WTC11 (cell line): ENCODE results near the gene SYT1. TPM values are rescaled to one million over a fixed set of nuclear protein-coding genes. Genes with fewer than 3 reads are reported as not detected.

Source experiments
- ATAC-seq: fragments of 200-7000 bp; cut with Tn5 transposase; 2 replicates; pipeline ENCODE4 v1.10.0; 2021; ENCODE audit warnings: mild to moderate bottlenecking, moderate library complexity
- CTCF ChIA-PET: fragments of 300-600 bp; sonication (Branson Sonifier 250); formaldehyde crosslinking; loops from one replicate; lab custom pipeline; 2021; ENCODE audit warnings: antibody characterized with exemption; lab: Charles Lee
- POLR2A ChIA-PET: fragments of 350-600 bp; sonication (Branson Sonifier 250); formaldehyde crosslinking; loops from one replicate; lab custom pipeline; 2021; ENCODE audit warnings: antibody characterized with exemption; lab: Charles Lee
- DNase-seq: peaks from one replicate; pipeline ENCODE4 v3.0.0; 2021; ENCODE audit warnings: low spot score
- H3K27ac Mint-ChIP-seq: 2 replicates; pipeline ENCODE4 v1.8.0; 2021; ENCODE audit warnings: mixed read lengths
- H3K27me3 Mint-ChIP-seq: 2 replicates; pipeline ENCODE4 v1.8.0; 2021; ENCODE audit warnings: low read depth, mild to moderate bottlenecking, moderate library complexity, mixed read lengths
- H3K36me3 Mint-ChIP-seq: 2 replicates; pipeline ENCODE4 v1.8.0; 2021; ENCODE audit warnings: mixed read lengths
- H3K4me1 Mint-ChIP-seq: 2 replicates; pipeline ENCODE4 v1.8.0; 2022; ENCODE audit warnings: mixed read lengths
- H3K4me3 Mint-ChIP-seq: 2 replicates; pipeline ENCODE4 v1.8.0; 2021; ENCODE audit warnings: mild to moderate bottlenecking, moderate library complexity, mixed read lengths
- H3K9me3 Mint-ChIP-seq: 2 replicates; pipeline ENCODE4 v1.8.0; 2021; ENCODE audit warnings: mixed read lengths
- FOXK1 ChIP-seq: sonication (generic); formaldehyde crosslinking; IDR thresholded peaks from 2 replicates; pipeline ENCODE4 v1.8.0; 2022; ENCODE audit warnings: mild to moderate bottlenecking, moderate library complexity, missing genetic modification reagents
- FOXP1 ChIP-seq: sonication (generic); formaldehyde crosslinking; IDR thresholded peaks from 2 replicates; pipeline ENCODE4 v1.8.0; 2022; ENCODE audit warnings: missing genetic modification reagents, mild to moderate bottlenecking, moderate library complexity, borderline replicate concordance
- NFE2L1 ChIP-seq: sonication (generic); formaldehyde crosslinking; IDR thresholded peaks from 2 replicates; pipeline ENCODE4 v1.8.1; 2023; ENCODE audit warnings: missing genetic modification reagents
- ZBTB21 ChIP-seq: sonication (generic); formaldehyde crosslinking; IDR thresholded peaks from 2 replicates; pipeline ENCODE4 v1.8.1; 2023; ENCODE audit warnings: mild to moderate bottlenecking, missing genetic modification reagents, borderline replicate concordance
- ZNF138 ChIP-seq: sonication (generic); formaldehyde crosslinking; conservative IDR thresholded peaks from 2 replicates; pipeline ENCODE4 v1.8.1; 2022; ENCODE audit warnings: mild to moderate bottlenecking, moderate library complexity, missing genetic modification reagents
- total RNA-seq: library from RNA; stranded (reverse); gene quantifications from 3 replicates; pipeline ENCODE4 v1.2.3, GENCODE V29; 2021
- TF ChIP-seq, protein P1 (sequence below): sonication (generic); formaldehyde crosslinking; IDR thresholded peaks from 2 replicates; pipeline ENCODE4 v1.8.0; 2023; ENCODE audit warnings: mild to moderate bottlenecking, missing genetic modification reagents
- TF ChIP-seq, protein P2 (sequence below): sonication (generic); formaldehyde crosslinking; IDR thresholded peaks from 2 replicates; pipeline ENCODE4 v1.8.1; 2023; ENCODE audit warnings: mild to moderate bottlenecking, missing genetic modification reagents, borderline replicate concordance
- TF ChIP-seq, protein P3 (sequence below): sonication (generic); formaldehyde crosslinking; IDR thresholded peaks from 2 replicates; pipeline ENCODE4 v1.8.1; 2022; ENCODE audit warnings: low read depth, missing genetic modification reagents, borderline replicate concordance
- TF ChIP-seq, protein P4 (sequence below): sonication (generic); formaldehyde crosslinking; conservative IDR thresholded peaks from 2 replicates; pipeline ENCODE4 v1.8.1; 2023; ENCODE audit warnings: mild to moderate bottlenecking, low read depth, missing genetic modification reagents, moderate library complexity
- TF ChIP-seq, protein P5 (sequence below): fragments of 250-450 bp; sonication (Bioruptor Pico); conservative IDR thresholded peaks from 2 replicates; pipeline ENCODE4 v1.9.0; 2021; ENCODE audit warnings: mild to moderate bottlenecking
- TF ChIP-seq, protein P6 (sequence below): sonication (generic); formaldehyde crosslinking; IDR thresholded peaks from 2 replicates; pipeline ENCODE4 v1.8.0; 2023; ENCODE audit warnings: missing genetic modification reagents
- TF ChIP-seq, protein P7 (sequence below): sonication (generic); formaldehyde crosslinking; conservative IDR thresholded peaks from 2 replicates; pipeline ENCODE4 v1.8.1; 2022; ENCODE audit warnings: mild to moderate bottlenecking, missing genetic modification reagents
- TF ChIP-seq, protein P8 (sequence below): fragments of 250-450 bp; sonication (Bioruptor Pico); IDR thresholded peaks from 2 replicates; pipeline ENCODE4 v1.9.0; 2021; ENCODE audit warnings: mild to moderate bottlenecking
- TF ChIP-seq, protein P9 (sequence below): fragments of 250-450 bp; sonication (Bioruptor Pico); IDR thresholded peaks from 2 replicates; pipeline ENCODE4 v1.9.0; 2021; ENCODE audit warnings: mild to moderate bottlenecking, borderline replicate concordance
- TF ChIP-seq, protein P10 (sequence below): fragments of 250-450 bp; sonication (Bioruptor Pico); IDR thresholded peaks from 2 replicates; pipeline ENCODE4 v1.8.0; 2021; ENCODE audit warnings: mild to moderate bottlenecking

SYT1 gene
- total RNA-seq, 1 experiment from 2014 or later = 45.2 TPM

DNA sequence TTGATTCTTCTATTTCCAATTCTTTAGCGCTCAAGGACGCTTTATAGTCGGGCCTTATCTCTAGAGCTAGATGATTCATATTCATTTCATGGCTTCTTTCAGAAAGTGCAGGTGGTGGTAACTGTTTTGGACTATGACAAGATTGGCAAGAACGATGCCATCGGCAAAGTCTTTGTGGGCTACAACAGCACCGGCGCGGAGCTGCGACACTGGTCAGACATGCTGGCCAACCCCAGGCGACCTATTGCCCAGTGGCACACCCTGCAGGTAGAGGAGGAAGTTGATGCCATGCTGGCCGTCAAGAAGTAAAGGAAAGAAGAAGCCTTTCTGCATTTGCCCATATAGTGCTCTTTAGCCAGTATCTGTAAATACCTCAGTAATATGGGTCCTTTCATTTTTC lies 584.2 kb downstream of the SYT1 start:
- H3K36me3 Mint-ChIP-seq = peaks cover 15% of the 10 kb centered on the region
- H3K9me3 Mint-ChIP-seq = peaks cover 3% of the 10 kb centered on the region
- ChIA-PET POLR2A (no interaction called here), CTCF (interaction anchor here (0.6 kb wide), 1 partner anchor 51 kb away, joined by 3 read pairs; no protein-coding TSS in a partner anchor)
- H3K27ac Mint-ChIP-seq = no peak overlapping the region
- DNase-seq (peak; percentile 25), ATAC-seq (peak; percentile 71)
- H3K4me1 Mint-ChIP-seq = peaks cover 17% of the 10 kb centered on the region
- H3K4me3 Mint-ChIP-seq = no peak overlapping the region
- TF ChIP-seq ZNF138 (CRISPR knock-in tag) (no peak), FOXK1 (CRISPR knock-in tag) (no peak), FOXP1 (CRISPR knock-in tag) (no peak), NFE2L1 (no peak), ZBTB21 (no peak)
- TF ChIP-seq, protein P1, sequence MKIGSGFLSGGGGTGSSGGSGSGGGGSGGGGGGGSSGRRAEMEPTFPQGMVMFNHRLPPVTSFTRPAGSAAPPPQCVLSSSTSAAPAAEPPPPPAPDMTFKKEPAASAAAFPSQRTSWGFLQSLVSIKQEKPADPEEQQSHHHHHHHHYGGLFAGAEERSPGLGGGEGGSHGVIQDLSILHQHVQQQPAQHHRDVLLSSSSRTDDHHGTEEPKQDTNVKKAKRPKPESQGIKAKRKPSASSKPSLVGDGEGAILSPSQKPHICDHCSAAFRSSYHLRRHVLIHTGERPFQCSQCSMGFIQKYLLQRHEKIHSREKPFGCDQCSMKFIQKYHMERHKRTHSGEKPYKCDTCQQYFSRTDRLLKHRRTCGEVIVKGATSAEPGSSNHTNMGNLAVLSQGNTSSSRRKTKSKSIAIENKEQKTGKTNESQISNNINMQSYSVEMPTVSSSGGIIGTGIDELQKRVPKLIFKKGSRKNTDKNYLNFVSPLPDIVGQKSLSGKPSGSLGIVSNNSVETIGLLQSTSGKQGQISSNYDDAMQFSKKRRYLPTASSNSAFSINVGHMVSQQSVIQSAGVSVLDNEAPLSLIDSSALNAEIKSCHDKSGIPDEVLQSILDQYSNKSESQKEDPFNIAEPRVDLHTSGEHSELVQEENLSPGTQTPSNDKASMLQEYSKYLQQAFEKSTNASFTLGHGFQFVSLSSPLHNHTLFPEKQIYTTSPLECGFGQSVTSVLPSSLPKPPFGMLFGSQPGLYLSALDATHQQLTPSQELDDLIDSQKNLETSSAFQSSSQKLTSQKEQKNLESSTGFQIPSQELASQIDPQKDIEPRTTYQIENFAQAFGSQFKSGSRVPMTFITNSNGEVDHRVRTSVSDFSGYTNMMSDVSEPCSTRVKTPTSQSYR (CRISPR knock-in tag) = no peak
- TF ChIP-seq, protein P2, sequence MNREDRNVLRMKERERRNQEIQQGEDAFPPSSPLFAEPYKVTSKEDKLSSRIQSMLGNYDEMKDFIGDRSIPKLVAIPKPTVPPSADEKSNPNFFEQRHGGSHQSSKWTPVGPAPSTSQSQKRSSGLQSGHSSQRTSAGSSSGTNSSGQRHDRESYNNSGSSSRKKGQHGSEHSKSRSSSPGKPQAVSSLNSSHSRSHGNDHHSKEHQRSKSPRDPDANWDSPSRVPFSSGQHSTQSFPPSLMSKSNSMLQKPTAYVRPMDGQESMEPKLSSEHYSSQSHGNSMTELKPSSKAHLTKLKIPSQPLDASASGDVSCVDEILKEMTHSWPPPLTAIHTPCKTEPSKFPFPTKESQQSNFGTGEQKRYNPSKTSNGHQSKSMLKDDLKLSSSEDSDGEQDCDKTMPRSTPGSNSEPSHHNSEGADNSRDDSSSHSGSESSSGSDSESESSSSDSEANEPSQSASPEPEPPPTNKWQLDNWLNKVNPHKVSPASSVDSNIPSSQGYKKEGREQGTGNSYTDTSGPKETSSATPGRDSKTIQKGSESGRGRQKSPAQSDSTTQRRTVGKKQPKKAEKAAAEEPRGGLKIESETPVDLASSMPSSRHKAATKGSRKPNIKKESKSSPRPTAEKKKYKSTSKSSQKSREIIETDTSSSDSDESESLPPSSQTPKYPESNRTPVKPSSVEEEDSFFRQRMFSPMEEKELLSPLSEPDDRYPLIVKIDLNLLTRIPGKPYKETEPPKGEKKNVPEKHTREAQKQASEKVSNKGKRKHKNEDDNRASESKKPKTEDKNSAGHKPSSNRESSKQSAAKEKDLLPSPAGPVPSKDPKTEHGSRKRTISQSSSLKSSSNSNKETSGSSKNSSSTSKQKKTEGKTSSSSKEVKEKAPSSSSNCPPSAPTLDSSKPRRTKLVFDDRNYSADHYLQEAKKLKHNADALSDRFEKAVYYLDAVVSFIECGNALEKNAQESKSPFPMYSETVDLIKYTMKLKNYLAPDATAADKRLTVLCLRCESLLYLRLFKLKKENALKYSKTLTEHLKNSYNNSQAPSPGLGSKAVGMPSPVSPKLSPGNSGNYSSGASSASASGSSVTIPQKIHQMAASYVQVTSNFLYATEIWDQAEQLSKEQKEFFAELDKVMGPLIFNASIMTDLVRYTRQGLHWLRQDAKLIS = no peak
- TF ChIP-seq, protein P3, sequence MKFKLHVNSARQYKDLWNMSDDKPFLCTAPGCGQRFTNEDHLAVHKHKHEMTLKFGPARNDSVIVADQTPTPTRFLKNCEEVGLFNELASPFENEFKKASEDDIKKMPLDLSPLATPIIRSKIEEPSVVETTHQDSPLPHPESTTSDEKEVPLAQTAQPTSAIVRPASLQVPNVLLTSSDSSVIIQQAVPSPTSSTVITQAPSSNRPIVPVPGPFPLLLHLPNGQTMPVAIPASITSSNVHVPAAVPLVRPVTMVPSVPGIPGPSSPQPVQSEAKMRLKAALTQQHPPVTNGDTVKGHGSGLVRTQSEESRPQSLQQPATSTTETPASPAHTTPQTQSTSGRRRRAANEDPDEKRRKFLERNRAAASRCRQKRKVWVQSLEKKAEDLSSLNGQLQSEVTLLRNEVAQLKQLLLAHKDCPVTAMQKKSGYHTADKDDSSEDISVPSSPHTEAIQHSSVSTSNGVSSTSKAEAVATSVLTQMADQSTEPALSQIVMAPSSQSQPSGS (CRISPR knock-in tag) = no peak
- TF ChIP-seq, protein P4, sequence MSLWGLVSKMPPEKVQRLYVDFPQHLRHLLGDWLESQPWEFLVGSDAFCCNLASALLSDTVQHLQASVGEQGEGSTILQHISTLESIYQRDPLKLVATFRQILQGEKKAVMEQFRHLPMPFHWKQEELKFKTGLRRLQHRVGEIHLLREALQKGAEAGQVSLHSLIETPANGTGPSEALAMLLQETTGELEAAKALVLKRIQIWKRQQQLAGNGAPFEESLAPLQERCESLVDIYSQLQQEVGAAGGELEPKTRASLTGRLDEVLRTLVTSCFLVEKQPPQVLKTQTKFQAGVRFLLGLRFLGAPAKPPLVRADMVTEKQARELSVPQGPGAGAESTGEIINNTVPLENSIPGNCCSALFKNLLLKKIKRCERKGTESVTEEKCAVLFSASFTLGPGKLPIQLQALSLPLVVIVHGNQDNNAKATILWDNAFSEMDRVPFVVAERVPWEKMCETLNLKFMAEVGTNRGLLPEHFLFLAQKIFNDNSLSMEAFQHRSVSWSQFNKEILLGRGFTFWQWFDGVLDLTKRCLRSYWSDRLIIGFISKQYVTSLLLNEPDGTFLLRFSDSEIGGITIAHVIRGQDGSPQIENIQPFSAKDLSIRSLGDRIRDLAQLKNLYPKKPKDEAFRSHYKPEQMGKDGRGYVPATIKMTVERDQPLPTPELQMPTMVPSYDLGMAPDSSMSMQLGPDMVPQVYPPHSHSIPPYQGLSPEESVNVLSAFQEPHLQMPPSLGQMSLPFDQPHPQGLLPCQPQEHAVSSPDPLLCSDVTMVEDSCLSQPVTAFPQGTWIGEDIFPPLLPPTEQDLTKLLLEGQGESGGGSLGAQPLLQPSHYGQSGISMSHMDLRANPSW = no peak
- TF ChIP-seq, protein P5, sequence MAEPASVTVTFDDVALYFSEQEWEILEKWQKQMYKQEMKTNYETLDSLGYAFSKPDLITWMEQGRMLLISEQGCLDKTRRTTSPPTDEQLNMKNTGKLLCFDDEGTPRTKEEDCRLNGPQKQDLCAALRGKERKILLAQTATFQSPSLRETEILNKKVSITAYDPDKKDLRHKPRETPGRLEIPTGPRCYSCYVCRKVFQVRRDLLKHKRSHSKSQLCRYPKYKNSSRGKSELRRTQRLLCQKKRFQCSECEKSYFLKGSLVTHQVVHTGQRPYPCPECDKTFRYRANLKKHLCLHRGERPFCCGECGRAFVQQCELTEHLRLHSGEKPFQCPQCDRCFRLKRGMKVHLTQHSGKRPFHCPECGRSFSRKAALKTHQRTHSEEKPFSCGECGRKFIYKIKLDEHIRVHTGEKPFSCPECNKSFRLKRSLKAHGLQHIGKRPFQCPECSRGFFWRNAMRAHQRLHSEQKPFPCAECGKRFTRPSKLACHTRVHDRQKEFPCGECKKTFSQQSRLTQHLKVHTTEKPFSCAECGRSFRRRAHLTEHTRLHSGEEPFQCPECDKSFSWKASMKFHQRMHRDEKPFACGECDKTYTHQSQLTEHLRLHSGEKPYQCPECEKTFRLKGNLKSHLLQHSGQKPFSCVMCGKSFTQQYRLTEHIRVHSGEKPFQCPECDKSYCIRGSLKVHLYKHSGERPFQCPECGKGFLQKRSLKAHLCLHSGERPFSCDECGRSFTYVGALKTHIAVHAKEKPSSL (CRISPR knock-in tag) = no peak
- TF ChIP-seq, protein P6, sequence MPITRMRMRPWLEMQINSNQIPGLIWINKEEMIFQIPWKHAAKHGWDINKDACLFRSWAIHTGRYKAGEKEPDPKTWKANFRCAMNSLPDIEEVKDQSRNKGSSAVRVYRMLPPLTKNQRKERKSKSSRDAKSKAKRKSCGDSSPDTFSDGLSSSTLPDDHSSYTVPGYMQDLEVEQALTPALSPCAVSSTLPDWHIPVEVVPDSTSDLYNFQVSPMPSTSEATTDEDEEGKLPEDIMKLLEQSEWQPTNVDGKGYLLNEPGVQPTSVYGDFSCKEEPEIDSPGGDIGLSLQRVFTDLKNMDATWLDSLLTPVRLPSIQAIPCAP (CRISPR knock-in tag) = no peak
- TF ChIP-seq, protein P7, sequence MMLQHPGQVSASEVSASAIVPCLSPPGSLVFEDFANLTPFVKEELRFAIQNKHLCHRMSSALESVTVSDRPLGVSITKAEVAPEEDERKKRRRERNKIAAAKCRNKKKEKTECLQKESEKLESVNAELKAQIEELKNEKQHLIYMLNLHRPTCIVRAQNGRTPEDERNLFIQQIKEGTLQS (CRISPR knock-in tag) = no peak
- TF ChIP-seq, protein P8, sequence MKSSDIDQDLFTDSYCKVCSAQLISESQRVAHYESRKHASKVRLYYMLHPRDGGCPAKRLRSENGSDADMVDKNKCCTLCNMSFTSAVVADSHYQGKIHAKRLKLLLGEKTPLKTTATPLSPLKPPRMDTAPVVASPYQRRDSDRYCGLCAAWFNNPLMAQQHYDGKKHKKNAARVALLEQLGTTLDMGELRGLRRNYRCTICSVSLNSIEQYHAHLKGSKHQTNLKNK (CRISPR knock-in tag) = no peak
- TF ChIP-seq, protein P9, sequence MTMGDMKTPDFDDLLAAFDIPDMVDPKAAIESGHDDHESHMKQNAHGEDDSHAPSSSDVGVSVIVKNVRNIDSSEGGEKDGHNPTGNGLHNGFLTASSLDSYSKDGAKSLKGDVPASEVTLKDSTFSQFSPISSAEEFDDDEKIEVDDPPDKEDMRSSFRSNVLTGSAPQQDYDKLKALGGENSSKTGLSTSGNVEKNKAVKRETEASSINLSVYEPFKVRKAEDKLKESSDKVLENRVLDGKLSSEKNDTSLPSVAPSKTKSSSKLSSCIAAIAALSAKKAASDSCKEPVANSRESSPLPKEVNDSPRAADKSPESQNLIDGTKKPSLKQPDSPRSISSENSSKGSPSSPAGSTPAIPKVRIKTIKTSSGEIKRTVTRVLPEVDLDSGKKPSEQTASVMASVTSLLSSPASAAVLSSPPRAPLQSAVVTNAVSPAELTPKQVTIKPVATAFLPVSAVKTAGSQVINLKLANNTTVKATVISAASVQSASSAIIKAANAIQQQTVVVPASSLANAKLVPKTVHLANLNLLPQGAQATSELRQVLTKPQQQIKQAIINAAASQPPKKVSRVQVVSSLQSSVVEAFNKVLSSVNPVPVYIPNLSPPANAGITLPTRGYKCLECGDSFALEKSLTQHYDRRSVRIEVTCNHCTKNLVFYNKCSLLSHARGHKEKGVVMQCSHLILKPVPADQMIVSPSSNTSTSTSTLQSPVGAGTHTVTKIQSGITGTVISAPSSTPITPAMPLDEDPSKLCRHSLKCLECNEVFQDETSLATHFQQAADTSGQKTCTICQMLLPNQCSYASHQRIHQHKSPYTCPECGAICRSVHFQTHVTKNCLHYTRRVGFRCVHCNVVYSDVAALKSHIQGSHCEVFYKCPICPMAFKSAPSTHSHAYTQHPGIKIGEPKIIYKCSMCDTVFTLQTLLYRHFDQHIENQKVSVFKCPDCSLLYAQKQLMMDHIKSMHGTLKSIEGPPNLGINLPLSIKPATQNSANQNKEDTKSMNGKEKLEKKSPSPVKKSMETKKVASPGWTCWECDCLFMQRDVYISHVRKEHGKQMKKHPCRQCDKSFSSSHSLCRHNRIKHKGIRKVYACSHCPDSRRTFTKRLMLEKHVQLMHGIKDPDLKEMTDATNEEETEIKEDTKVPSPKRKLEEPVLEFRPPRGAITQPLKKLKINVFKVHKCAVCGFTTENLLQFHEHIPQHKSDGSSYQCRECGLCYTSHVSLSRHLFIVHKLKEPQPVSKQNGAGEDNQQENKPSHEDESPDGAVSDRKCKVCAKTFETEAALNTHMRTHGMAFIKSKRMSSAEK (CRISPR knock-in tag) = no peak
- TF ChIP-seq, protein P10, sequence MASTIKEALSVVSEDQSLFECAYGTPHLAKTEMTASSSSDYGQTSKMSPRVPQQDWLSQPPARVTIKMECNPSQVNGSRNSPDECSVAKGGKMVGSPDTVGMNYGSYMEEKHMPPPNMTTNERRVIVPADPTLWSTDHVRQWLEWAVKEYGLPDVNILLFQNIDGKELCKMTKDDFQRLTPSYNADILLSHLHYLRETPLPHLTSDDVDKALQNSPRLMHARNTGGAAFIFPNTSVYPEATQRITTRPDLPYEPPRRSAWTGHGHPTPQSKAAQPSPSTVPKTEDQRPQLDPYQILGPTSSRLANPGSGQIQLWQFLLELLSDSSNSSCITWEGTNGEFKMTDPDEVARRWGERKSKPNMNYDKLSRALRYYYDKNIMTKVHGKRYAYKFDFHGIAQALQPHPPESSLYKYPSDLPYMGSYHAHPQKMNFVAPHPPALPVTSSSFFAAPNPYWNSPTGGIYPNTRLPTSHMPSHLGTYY (CRISPR knock-in tag) = no peak
- no peaks in the 10 kb centered on the region for H3K27me3 Mint-ChIP-seq
